Measurements from ENCODE around the gene CCNL2.
A peak's percentile ranks its signal among the peaks of the same experiment; 100 is the strongest.
"Not testable (repeated sequence)": the region's sequence is repeated elsewhere in the genome, so short reads cannot be mapped to it uniquely, and the experiment has no call there.

The CCNL2 gene

DNA sequence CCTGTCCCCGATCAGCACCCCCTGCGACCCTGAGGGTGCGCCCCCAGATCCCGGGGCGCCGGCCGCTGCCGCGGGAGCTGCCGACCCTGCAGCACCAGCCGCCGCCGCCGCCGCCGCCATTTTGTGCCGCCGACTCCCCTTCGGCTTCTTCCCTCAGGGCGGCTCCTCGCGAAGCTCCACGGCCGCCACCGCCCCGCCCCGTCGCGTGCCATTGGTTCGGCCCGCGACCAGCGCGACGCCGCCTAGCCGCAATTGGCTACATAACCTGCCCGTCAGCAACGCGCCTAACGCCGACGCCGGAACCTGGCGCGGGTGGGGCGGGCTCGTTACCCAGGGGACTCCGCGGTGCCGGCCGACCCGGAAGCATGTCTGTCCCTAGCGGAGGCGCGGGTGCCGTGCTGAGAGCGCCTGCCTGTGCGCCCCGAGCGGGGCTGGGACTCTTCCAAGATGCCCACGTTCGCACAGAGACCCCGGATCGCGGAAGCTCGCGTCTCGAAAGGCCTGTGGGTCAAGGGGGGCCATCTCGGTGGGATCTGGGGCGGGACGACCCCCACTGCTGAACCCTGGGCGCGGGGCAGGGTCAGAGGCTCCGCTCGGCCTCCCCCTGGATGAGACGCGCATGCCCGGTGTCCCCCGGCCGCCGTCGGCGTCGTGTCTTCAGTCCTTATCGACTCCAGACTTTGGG lies at the start of gene CCNL2:
TSS of gene CCNL2 (minus strand) at position 149 of the 685 bp plus-strand sequence. CDS start at position 120, 29 bp downstream.
- DNase-seq, result peak; percentile 97

DNA sequence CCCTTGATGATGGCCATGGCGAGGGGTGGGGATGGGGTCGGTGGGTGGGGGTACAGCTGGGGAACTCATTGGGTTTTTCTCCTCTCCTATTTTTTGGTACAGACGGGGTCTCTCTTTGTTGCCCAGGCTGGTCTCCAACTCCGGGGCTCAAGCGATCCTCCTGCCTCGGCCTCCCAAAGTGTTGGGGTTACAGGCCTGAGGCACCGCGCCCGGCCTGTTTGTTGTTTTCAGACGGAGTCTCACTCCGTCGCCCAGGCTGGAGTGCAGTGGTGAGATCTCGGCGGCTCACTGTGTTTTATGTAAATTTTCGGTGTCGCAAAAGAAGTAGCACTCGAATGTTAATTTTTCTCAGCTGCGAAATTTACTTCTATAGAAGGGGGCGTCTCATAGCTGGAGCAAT lies 47.5 kb upstream of the CCNL2 start:
- not testable (repeated sequence) for DNase-seq

DNA sequence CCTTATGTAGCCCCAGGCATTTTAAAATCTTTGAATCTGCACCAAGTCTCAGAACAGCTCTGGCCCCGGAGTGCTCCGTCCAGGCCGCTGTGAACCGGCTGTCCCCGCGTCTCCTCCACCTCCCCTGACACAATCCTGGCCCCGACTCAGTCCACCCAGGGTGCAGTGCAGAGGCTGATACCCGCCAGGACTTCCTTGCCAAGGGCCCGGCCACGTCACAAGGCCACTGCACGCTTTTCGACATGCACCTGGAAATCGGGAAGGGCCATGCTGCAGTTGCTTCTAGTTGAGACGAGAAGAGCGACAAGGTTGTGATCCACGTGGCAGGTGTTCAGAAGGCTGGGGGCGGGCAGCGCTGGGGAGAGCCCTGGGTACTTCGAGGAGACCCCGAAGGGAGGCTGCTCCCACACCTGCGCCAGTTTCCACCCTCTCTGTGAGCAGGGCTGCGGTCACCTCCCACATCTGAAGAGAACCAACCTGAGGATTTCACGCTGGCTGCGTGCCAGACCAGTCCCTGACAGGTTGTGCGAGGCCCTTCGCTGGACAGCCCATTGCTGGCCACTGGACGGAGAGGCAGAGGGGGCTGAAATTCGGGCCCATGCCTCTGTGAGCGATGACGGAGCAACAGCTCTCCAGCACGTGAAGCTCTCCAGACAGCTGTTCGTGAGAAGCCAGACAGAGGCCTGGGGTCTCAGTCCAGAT lies 43.1 kb upstream of the CCNL2 start:
- no peak for DNase-seq

DNA sequence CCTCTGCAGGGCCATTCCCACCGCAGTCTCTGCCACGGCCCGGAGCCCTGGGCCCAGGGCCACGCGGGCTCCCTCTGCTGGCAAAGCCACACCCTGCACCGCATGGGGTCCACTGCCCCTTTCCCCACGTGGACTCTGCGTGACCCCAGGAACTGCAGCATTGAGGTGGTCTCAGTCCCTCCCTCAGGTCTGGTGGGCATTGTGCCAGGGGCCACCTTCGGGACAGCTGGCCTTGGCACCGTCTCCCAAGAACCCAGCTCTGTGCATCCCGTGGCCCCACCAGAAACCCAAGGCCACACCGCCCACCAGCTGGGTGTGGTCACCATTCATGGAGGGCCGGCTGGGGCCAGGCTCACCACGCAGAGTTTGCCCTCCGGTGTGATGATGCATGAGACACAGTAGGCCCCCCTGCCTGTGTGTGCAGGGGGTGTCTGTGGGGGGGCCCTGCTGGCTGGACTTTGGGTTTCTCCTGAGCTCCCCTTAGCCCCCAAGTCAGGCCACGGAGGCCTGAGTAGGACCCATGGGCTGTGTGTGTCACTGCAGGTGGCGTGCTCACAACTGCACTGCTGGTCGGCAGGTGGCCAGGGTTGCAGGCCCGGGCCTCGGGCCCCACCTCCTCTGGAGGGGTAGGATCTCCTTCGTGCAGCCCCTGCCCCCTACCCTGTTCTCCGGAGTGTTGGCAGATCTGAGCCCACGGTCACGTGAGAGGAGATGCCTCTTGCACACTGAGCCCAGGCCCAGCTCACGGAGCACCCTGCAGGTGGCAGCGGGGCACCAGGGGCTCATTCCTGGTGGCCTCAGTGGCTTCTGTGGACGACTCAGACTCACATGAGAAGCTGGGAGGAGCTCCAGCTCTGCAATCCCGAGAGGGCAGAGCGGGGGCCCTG lies 42.1 kb upstream of the CCNL2 start:
- peak; percentile 20 for DNase-seq

DNA sequence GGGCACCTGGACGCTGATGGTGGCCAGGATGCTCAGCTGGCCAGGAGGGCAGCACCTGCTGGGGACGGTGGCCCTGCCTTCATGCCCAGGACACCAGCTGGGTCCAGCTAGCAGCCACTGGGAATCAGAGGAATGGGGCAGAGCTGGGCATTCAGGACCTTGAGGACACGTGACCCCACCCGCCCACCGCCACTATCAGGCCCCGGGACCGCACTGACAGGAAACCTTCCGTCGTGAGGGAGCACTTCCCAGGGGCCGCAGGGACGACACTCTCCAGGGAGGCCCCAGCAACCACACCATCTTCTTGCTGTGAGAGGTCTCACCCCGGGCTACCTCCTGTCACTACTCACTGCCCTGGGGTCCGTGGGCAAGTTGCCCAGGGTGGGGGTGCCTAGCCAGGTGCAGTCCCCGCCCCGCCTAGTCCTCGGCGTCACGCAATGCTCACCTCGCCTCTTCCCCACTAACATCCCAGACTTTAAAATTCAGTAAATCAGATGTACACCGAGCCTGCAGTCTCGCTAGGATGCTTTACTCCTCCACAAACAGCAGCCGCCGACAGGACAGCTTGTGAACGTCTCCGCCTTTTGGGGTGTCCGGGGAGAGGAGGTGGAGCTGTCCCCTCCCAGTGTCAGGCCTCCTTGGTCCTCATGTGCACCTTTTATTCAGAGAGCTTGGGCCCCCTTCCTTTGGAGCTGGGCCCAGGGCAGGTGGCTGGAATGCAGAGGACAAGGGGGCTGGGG lies 41.3 kb upstream of the CCNL2 start:
- DNase-seq, result no peak

DNA sequence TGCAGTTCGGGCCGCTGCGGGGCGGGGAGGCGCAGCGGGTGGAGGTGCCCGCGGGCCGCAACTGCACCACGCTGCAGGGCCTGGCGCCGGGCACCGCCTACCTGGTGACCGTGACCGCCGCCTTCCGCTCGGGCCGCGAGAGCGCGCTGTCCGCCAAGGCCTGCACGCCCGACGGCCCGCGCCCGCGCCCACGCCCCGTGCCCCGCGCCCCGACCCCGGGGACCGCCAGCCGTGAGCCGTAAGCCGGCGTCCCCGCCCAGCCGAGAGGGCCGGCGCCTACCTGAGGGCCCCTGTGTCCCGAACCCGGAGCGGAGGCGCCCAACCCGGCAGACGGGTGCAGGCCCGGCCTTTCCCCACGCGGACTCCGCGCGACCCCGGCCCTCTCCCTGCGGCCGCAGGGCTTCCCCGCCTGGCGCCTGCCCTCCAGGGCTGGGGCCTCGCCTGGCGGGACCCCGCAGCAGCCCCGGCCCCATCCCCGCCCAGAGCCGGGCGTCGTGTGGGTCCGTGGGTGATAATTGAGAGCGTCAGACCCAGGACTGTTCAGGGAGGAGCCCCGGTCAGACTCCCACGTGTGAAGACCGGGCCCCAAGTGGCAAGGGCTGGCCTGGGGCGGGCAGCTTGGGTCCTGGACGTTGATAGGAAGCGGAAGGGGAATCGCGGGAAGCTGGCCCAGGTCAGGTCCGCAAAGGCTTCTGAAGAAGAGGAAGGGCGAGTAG lies 40.6 kb upstream of the CCNL2 start:
- DNase-seq, result no peak

DNA sequence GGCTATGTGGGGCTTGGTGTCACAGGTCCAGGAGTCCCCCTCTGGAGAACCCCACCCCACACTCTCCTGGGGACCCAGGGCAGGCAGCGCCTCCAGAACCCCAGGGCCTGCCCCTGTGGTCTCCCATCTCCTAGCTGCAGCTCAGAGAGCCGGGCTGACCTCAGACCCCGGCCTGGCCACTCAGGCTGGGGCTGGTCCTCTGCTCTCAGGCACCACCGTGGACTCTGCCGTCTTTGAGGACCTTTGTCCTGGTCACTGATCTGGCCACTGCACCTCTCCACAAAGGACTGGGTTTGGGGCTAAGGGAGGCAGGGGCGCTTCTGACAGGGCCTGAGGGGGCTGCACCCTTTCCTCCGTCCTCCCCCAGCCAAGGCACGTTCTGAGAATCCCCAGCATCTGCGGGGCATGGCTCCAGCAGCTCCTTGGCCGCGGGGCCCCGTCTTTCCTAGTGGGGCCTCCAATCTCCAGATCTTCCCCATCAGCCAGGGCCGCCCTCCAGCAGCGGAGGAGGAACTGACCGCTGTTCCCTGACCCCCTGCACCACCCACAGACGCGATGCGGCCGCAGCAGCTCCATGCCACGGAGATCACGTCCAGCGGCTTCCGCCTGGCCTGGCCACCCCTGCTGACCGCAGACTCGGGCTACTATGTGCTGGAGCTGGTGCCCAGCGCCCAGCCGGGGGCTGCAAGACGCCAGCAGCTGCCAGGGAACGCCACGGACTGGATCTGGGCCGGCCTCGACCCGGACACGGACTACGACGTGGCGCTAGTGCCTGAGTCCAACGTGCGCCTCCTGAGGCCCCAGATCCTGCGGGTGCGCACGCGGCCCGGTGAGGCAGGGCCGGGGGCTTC lies 39.6 kb upstream of the CCNL2 start:
- no peak for DNase-seq

DNA sequence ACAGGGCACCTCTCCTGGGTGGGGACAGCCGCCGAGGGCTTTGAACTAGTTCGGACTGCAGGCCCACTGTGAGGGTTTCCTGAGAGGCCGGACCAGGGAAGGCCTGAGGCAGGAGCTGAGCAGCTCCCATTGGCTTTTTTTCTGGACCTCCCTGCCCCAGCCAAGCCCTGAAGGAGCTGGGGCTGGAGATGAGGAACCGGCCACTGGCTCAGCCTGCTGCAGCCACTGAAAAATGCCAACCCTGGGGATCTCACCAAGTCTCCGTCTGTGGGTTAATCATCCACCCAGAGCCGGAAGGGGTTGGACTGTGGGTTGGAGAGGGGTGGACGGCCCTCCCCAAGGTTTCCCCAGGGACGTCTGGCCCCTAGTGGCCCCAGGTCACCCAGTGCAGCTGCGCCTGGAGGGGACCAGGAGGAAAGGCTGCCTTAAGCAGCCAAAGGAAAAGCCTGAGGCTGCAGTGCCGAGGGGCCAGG lies 38.8 kb upstream of the CCNL2 start:
- DNase-seq, result no peak

DNA sequence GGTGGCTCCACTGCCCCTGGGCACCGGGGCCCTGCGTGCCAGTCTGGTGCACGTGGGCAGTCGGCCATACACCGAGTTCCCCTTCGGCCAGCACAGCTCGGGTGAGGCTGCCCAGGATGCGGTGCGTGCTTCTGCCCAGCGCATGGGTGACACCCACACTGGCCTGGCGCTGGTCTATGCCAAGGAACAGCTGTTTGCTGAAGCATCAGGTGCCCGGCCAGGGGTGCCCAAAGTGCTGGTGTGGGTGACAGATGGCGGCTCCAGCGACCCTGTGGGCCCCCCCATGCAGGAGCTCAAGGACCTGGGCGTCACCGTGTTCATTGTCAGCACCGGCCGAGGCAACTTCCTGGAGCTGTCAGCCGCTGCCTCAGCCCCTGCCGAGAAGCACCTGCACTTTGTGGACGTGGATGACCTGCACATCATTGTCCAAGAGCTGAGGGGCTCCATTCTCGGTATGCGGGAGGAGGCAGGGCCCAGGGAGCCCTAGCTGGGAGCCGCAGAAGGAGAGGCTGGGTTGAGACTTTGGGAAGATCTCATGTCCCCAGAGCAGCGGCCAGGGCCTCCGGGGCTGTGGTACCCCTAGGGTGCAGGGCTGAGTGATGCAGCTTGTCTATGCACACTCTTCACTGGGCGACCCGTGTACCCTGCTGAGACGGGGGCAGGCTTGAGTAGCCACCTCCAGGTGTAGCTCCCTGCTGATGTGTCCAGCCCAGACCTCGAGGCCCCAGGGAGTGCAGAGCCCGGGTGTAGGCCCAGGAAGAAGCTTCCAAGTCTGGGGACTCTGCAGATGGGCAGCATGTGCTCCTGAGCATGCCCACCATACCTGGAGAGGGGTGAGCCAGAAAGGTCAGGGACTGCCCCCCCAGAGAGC lies 38.1 kb upstream of the CCNL2 start:
- DNase-seq, result no peak

DNA sequence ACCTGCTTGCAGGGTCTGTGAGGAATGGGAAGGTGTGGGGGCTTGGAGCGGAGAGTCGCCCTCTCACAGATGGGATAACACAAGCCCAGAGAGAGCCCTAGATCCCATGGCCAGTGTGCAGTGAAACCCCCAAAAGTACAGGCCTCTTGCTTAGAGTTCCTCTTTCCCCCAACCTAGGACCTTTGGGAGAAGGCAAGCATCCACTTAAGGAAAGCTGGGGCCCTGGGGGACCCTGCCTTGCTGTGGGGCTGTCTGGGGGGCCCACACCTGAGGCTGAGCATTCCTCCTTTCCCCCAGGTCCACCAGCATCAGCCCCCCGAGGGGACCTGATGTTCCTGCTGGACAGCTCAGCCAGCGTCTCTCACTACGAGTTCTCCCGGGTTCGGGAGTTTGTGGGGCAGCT lies 37.5 kb upstream of the CCNL2 start:
- DNase-seq, result no peak

DNA sequence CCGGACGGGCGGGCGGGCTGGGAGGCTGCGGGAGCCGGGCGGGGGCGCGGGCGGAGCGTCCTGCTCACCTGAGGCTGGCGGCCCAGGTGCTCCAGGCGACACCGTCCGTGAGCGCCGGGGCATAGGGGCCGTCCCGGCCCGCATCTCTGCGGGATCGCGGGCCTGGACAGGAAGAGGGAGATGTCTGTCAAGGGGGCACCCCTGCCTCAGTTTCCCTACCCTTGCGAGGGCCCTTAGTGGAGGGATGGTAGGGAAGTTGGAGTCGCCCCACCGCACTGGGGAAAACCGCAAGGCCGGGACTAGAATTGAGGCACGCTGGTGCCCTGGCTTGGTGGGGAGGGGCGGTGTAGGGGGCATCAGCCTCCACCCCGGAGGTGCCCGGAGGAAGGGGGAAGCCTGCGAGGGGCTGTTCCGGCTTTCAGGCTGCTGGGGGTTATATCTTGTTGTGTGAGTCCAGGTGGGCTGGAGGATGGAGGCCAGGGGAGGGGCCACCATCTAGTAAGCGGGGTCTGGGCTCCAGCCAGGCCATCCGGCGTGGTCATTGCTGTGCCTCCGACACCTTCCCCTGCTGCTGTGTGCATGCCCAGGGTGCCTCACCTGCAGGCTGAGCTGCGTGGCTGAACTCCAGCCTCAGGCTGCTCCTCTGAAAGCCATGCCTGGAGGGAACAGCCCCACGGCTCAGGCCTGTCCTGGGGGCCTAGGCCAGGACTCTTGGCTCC lies 36.9 kb upstream of the CCNL2 start:
- DNase-seq, result no peak

DNA sequence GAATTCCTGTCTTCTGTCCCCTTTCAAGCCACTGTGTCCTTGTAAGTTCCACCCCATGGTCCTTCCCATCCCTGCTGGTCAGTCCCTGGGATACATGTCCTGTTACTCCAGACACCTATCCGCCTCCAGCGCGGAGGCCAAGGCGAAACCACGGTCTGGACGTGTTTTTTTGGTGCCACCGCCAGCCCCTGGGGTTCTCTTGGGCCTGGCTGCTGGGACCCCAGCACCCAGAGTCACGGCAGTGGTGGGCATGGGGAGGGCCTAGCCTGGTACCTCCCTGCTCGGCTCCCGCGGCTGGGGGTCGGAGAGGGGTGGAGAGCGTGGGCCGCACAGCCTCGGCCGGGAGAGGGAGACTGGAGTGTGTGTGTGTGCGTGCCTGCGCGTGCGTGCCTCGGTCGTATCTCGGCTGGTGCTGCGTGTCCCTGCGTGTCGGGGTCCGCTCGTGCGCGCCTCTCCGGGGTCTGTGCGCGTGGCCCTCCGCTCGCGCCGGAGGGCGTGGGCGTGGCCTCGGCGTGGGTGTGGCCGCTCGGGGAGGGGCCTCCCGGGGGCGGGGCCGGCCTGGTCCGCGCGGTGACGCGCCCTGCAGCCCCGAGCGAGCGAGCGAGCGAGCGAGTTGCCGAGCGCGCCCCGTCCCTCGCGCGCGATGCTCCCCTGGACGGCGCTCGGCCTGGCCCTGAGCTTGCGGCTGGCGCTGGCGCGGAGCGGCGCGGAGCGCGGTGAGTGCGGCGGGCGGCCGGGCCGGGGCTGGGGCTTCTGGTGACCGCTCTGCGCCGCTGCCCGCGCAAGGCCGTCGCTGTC lies 36.2 kb upstream of the CCNL2 start, which contains the start of gene VWA1:
TSS of gene VWA1 (plus strand) at position 585 of the 798 bp plus-strand sequence. CDS start at position 644, 59 bp downstream.
- DNase-seq, result peak; percentile 13

DNA sequence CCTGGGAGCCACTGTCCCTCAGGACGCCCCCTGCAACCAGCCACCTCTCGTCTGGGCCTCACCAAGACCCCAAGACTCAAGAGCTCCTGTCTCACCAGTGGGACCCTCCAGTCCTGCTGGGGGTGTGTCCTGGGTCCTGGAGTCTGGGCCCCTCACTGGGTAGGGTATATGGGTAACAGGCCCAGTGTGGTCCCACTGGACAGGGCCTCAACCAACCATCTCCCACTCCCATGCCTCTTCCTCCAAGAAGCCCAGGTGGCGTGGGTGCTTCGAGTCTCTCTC lies 35.6 kb upstream of the CCNL2 start:
- no peak for DNase-seq

DNA sequence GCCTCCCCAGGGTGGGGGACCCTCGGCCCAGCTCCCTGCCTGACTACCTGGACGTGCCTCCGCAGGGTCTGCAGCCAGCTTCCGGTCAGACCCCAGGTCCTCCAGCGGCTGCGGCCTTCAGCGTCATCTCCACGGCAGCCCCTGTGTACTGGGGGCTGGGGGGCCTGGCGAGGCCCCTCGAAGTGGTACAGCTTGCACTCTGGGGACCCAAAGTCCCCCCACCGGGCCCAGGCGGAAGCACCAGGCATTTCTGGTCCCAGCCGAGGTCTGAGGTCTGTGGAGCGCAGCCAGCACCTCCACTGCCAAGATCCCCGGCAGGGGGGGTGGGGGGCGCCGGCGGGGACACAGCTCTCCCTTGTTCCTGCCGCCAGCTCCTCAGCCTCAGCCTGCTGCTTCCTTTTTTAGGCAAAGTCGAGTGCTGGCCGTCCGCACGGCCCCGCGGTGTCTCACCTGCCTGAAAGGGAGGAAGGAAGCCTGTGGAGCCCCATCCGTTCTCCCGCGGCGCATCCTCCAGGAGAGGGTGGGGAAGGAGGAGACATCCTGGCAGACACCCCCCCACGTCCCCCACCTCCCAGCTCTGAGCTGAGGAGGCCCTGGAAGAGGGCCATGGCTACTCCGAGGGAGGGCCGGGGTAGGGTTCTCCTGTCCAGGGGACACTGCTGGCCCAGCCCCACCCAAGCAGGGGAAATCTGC lies 35.1 kb upstream of the CCNL2 start:
- DNase-seq, result no peak

DNA sequence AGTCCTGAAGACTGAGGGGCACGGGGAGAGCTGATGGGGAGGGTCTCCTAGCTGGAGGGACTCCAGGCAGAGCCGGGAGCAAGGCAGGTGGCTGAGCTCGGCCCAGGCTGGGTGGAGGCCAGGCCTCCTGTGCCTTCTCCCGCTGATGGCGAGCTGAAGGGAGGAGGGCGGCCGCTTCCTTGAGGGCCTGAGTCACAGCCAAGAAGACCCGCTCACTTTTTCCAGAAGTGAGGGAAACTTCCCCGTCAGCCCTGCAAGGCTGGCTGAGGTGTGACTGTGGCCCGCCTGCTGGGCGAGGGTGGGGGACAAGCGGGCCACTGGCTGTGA lies 34.6 kb upstream of the CCNL2 start:
- no peak for DNase-seq

DNA sequence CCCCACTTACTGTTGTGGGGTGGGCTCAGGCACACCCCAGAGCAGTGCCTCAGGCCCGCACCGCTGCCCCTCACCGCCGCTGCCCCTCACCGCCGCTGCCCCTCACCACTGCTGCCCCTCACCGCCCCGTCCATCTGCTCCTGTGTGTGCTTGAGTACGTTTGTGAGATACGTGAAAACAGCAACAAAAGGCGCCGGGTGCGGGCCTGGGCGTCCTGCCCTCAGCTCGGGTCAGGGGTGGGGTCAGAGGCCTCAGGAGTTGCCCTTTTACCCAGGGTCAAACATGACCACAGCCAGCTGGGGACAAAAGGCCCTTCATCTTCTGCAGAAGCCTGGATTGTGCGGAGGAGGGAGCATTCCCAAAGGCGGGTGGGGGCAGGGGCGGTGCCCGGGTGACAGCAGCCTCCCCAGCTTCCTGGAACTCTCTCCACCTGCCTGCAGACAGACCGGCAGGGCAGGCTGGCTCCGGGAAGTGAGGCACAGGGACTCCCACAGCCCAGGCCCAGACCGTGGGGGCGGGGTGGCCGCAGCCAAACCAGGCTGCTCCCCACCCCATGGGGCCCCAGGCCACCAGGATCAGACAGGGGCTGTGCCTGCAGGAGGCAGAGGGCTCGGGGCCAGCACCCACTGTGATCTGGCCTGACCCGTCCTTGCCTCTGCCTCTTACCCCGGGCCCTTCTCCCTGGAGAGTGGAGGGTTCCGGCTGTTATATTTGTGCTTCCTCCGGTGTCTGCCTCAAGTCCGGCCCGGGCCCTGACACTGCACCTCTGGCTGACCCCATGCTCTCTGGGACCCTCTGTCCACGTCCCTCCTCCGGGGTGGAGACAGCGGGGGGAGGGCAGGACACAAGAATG lies 34.0 kb upstream of the CCNL2 start:
- no peak for DNase-seq

All from HCEC 1CT (cell line).